Upper lobe of left lung (tissue), 4 donors: Measurements from ENCODE around the gene KBTBD7.

Experiments
- CTCF ChIP-seq, 6 experiments: fragments of 450-650 bp in 4 of 6; fragments of 200-600 bp in 2 of 6; sonication (generic) in 2 of 6; IDR thresholded peaks; one replicate each; pipeline ENCODE4 v1.5.1; 2016 to 2019; ENCODE audit warnings: antibody characterized with exemption in 6 of 6
- POLR2AphosphoS5 ChIP-seq, 2 donors: sonication (generic); formaldehyde crosslinking; IDR thresholded peaks; one replicate each; pipeline ENCODE4 v1.5.1; 2017; ENCODE audit warnings: antibody characterized with exemption in 2 of 2

- TF ChIP-seq CTCF (IDR thresholded peaks at IDR 0.05) (no peak), POLR2AphosphoS5 (IDR thresholded peaks at IDR 0.05) (no peak)
These were observed 37.4 kb upstream of the KBTBD7 start for GRCh38 chr13:41231786-41232185.
